Ishikawa (cell line): ENCODE measurements around the gene FHIT.

ENCODE experiments used
- CEBPB ChIP-seq: IDR thresholded peaks from 2 replicates; pipeline ENCODE4 v1.6.1; 2012
- CREB1 ChIP-seq: IDR thresholded peaks from 2 replicates; pipeline ENCODE4 v1.6.1; 2012; ENCODE audit warnings: low read depth
- EP300 ChIP-seq: IDR thresholded peaks from 2 replicates; pipeline ENCODE4 v1.6.1; 2012; ENCODE audit warnings: borderline replicate concordance
- FOXM1 ChIP-seq: IDR thresholded peaks from 2 replicates; pipeline ENCODE4 v1.6.1; 2012; ENCODE audit warnings: low read depth, borderline replicate concordance
- NFIC ChIP-seq: IDR thresholded peaks from 2 replicates; pipeline ENCODE4 v1.6.1; 2012
- RAD21 ChIP-seq: IDR thresholded peaks from 2 replicates; pipeline ENCODE4 v1.6.1; 2012; ENCODE audit warnings: low read depth
- TAF1 ChIP-seq: IDR thresholded peaks from 2 replicates; pipeline ENCODE4 v1.6.1; 2012; ENCODE audit warnings: low read depth, mild to moderate bottlenecking
- TCF12 ChIP-seq: IDR thresholded peaks from 2 replicates; pipeline ENCODE4 v1.6.1; 2012; ENCODE audit warnings: low read depth
- TEAD4 ChIP-seq: IDR thresholded peaks from 2 replicates; pipeline ENCODE4 v1.6.1; 2012
- YY1 ChIP-seq: IDR thresholded peaks from 2 replicates; pipeline ENCODE4 v1.6.1; 2012; ENCODE audit warnings: low read depth
- ZBTB7A ChIP-seq: IDR thresholded peaks from 2 replicates; pipeline ENCODE4 v1.6.1; 2012; ENCODE audit warnings: low read depth
- TF ChIP-seq, protein P1 (sequence below): IDR thresholded peaks from 2 replicates; pipeline ENCODE4 v1.6.1; 2012
- TF ChIP-seq, protein P2 (sequence below): IDR thresholded peaks from 2 replicates; pipeline ENCODE4 v1.6.1; 2012; ENCODE audit warnings: low read depth, mild to moderate bottlenecking
- TF ChIP-seq, protein P3 (sequence below): IDR thresholded peaks from 2 replicates; pipeline ENCODE4 v1.6.1; 2012

DNA sequence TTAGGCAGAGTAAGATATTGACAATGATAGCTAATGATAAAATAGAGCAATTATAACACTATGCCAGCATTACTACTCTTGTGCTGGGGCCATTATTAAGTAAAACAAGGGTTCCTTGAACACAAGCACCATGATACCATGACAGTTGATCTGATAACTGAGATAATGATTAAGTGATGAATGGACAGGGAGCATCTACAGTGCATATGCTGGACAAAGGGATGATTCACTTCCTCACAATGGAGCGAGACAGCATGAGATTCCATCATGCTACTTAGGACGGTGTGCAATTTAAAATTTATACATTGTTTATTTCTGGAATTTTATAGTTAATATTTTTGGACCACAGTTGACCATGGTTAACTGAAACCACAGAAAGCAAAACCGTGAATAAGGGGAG is 156.6 kb downstream of the FHIT start:
- TF ChIP-seq CEBPB (no peak), CREB1 (no peak), TAF1 (no peak), EP300 (no peak), RAD21 (no peak), FOXM1 (no peak), TEAD4 (no peak), YY1 (no peak), NFIC (no peak), ZBTB7A (no peak), TCF12 (no peak)
- TF ChIP-seq, protein P1, sequence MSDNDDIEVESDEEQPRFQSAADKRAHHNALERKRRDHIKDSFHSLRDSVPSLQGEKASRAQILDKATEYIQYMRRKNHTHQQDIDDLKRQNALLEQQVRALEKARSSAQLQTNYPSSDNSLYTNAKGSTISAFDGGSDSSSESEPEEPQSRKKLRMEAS, result no peak
- TF ChIP-seq, protein P2, sequence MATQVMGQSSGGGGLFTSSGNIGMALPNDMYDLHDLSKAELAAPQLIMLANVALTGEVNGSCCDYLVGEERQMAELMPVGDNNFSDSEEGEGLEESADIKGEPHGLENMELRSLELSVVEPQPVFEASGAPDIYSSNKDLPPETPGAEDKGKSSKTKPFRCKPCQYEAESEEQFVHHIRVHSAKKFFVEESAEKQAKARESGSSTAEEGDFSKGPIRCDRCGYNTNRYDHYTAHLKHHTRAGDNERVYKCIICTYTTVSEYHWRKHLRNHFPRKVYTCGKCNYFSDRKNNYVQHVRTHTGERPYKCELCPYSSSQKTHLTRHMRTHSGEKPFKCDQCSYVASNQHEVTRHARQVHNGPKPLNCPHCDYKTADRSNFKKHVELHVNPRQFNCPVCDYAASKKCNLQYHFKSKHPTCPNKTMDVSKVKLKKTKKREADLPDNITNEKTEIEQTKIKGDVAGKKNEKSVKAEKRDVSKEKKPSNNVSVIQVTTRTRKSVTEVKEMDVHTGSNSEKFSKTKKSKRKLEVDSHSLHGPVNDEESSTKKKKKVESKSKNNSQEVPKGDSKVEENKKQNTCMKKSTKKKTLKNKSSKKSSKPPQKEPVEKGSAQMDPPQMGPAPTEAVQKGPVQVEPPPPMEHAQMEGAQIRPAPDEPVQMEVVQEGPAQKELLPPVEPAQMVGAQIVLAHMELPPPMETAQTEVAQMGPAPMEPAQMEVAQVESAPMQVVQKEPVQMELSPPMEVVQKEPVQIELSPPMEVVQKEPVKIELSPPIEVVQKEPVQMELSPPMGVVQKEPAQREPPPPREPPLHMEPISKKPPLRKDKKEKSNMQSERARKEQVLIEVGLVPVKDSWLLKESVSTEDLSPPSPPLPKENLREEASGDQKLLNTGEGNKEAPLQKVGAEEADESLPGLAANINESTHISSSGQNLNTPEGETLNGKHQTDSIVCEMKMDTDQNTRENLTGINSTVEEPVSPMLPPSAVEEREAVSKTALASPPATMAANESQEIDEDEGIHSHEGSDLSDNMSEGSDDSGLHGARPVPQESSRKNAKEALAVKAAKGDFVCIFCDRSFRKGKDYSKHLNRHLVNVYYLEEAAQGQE, result no peak
- TF ChIP-seq, protein P3, sequence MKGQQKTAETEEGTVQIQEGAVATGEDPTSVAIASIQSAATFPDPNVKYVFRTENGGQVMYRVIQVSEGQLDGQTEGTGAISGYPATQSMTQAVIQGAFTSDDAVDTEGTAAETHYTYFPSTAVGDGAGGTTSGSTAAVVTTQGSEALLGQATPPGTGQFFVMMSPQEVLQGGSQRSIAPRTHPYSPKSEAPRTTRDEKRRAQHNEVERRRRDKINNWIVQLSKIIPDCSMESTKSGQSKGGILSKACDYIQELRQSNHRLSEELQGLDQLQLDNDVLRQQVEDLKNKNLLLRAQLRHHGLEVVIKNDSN, result no peak
